A673 (cell line): Measurements from ENCODE around the gene TLE2.

Experiments
- EZH2 ChIP-seq: fragments of 200-600 bp; sonication (generic); IDR thresholded peaks from 2 replicates; pipeline ENCODE4 v1.6.1; 2017; ENCODE audit warnings: borderline replicate concordance, low read depth, mild to moderate bottlenecking, mixed read lengths, antibody characterized with exemption, low read length; ENCODE audit not compliant: poor library complexity, severe bottlenecking
- TF ChIP-seq, protein P1 (sequence below): fragments of 300-800, 200-600 bp; sonication (generic); conservative IDR thresholded peaks from 2 replicates; pipeline ENCODE4 v1.5.1; 2017; ENCODE audit warnings: low read depth, mild to moderate bottlenecking, antibody characterized with exemption, low read length, moderate library complexity, mixed read lengths

DNA sequence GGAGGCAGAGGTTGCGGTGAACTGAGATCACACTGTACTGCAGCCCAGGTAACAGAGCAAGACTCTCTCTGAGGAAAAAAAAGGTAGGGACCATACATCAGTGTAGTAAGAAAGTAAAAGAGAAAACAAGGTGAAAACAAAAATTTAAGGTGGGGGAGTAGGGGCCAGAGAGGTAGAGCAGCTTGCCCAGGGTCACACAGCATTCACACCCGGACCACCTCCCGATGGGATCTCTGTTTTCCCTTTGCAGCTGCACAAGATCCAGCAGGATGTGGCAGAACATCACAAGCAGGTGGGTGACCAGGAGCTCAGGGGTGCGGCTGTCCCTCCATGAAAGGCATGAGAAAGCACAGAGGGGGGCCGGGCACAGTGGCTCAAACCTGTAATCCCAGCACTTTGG, 47.2 kb downstream of the TLE2 start:
- TF ChIP-seq, protein P1, sequence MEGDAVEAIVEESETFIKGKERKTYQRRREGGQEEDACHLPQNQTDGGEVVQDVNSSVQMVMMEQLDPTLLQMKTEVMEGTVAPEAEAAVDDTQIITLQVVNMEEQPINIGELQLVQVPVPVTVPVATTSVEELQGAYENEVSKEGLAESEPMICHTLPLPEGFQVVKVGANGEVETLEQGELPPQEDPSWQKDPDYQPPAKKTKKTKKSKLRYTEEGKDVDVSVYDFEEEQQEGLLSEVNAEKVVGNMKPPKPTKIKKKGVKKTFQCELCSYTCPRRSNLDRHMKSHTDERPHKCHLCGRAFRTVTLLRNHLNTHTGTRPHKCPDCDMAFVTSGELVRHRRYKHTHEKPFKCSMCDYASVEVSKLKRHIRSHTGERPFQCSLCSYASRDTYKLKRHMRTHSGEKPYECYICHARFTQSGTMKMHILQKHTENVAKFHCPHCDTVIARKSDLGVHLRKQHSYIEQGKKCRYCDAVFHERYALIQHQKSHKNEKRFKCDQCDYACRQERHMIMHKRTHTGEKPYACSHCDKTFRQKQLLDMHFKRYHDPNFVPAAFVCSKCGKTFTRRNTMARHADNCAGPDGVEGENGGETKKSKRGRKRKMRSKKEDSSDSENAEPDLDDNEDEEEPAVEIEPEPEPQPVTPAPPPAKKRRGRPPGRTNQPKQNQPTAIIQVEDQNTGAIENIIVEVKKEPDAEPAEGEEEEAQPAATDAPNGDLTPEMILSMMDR = no peak
- TF ChIP-seq EZH2 = no peak
